ENCODE results near the gene REN. TPM values are rescaled to one million over a fixed set of nuclear protein-coding genes. Genes with fewer than 3 reads are reported as not detected.

REN gene
- total and polyA plus RNA-seq, 2 donors (not counting 3 experiments of a cell fraction or from before 2014, with no cell fraction given) = 0.11 TPM; not detected in 1

- peak; percentile 61 for DNase-seq (ENCODE audit: low read depth, low spot score)
- peak; percentile 47 for FAIRE-seq
- no peaks in the 10 kb centered on the region for H4K20me1 ChIP-seq (replicated peaks; ENCODE audit: control insufficient read depth, extremely low read depth, insufficient read depth, low read length)
- H3K4me1 ChIP-seq (ENCODE audit: control insufficient read depth, extremely low read depth, insufficient read depth, low read length) = peaks cover 5% of the 10 kb centered on the region
- CTCF ChIA-PET = interaction anchor here (0.8 to 3.8 kb wide), 16 partner anchors 11 to 281 kb away, joined by 3 to 29 read pairs (median 4); partner anchors contain the start of genes GOLT1A and SOX13
- dilution Hi-C loops (cut with MboI; ENCODE audit: extremely low pct_ligation_motif_present, low sequenced_read_pairs) (loop anchor here (25.0 kb wide), 1 partner anchor 186 kb away; no protein-coding TSS in a partner anchor), intact Hi-C loops (cut with micrococcal nuclease) (loop anchor here (1.0 to 2.0 kb wide), 2 partner anchors 21 to 290 kb away; partner anchors contain the start of gene SNRPE)
- no peak within 1 kb of the TSS for H3K27ac ChIP-seq (ENCODE audit: insufficient read depth, low read depth, low read length)
- POLR2A ChIA-PET = interaction anchor here (0.7 to 0.8 kb wide), 2 partner anchors 13 to 101 kb away, joined by 3 read pairs; no protein-coding TSS in a partner anchor
- peak within 1 kb of the TSS; percentile 20 to 78 (median 53) for H3K4me3 ChIP-seq (replicated peaks in 1 of 3; ENCODE audit: insufficient read depth in 1 of 3, low read depth in 1 of 3, low read length in 3 of 3)
- H3K79me2 ChIP-seq (ENCODE audit: control insufficient read depth, insufficient read depth, low read length) = no peaks in the 10 kb centered on the region
- H3K9me1 ChIP-seq (replicated peaks; ENCODE audit: control insufficient read depth, extremely low read depth, insufficient read depth, low read length) = no peaks in the 10 kb centered on the region
- no peaks in the 10 kb centered on the region for H3K27me3 ChIP-seq (ENCODE audit: control insufficient read depth in 2 of 2, insufficient read depth in 2 of 2, low read length in 2 of 2)
- peak within 1 kb of the TSS; percentile 85 for H2AFZ ChIP-seq (ENCODE audit: low read depth, low read length)
- no peaks in the 10 kb centered on the region for H3K9me3 ChIP-seq (replicated peaks; ENCODE audit: control insufficient read depth, insufficient read depth, low read length)
- BruUV-seq (replicated peaks) = no TSS peak
- peak within 1 kb of the TSS; percentile 69 for H3K9ac ChIP-seq (replicated peaks; ENCODE audit: extremely low read depth, insufficient read depth, low read length)
- peak within 1 kb of the TSS; percentile 39 for H3K4me2 ChIP-seq (ENCODE audit: insufficient read depth, low read length)
- TF ChIP-seq EZH2 (IDR thresholded peaks at IDR 0.05; ENCODE audit: borderline replicate concordance, low read depth, low read length, severe bottlenecking) (peak; percentile 43), POLR2A (IDR thresholded peaks at IDR 0.05; ENCODE audit: low read depth, low read length) (no peak), POLR2AphosphoS5 (IDR thresholded peaks at IDR 0.05; ENCODE audit: insufficient read depth, low read depth, low read length) (peak; percentile 49)
- no peaks in the 10 kb centered on the region for H3K36me3 ChIP-seq (ENCODE audit: control insufficient read depth in 2 of 2, extremely low read depth in 1 of 2, insufficient read depth in 2 of 2, low read length in 2 of 2)
These were observed 14.4 kb downstream of the REN start, which contains the start of gene ETNK2 for GRCh38 chr1:204151552-204152309. Gene ETNK2 (minus strand): TSS chr1:204152044. CDS start chr1:204151852, 192 bp downstream.

GRCh38 chr1:204150702-204151551 is 15.2 kb downstream of the REN start:
- Histone ChIP-seq H3K4me3 (replicated peaks in 1 of 3; ENCODE audit: insufficient read depth in 1 of 3, low read depth in 1 of 3, low read length in 3 of 3) (peak overlapping the region in 2 of 3 experiments; percentile 53 to 78), H3K79me2 (ENCODE audit: control insufficient read depth, insufficient read depth, low read length) (no peaks in the 10 kb centered on the region), H3K4me1 (ENCODE audit: control insufficient read depth, extremely low read depth, insufficient read depth, low read length) (peaks cover 5% of the 10 kb centered on the region), H4K20me1 (replicated peaks; ENCODE audit: control insufficient read depth, extremely low read depth, insufficient read depth, low read length) (no peaks in the 10 kb centered on the region), H3K27me3 (ENCODE audit: control insufficient read depth in 2 of 2, insufficient read depth in 2 of 2, low read length in 2 of 2) (no peaks in the 10 kb centered on the region), H3K9ac (replicated peaks; ENCODE audit: extremely low read depth, insufficient read depth, low read length) (peak overlapping the region; percentile 69), H3K9me3 (replicated peaks; ENCODE audit: control insufficient read depth, insufficient read depth, low read length) (no peaks in the 10 kb centered on the region), H3K27ac (ENCODE audit: insufficient read depth, low read depth, low read length) (no peak overlapping the region), H2AFZ (ENCODE audit: low read depth, low read length) (peak overlapping the region; percentile 81), H3K4me2 (ENCODE audit: insufficient read depth, low read length) (peak overlapping the region; percentile 39), H3K9me1 (replicated peaks; ENCODE audit: control insufficient read depth, extremely low read depth, insufficient read depth, low read length) (no peaks in the 10 kb centered on the region), H3K36me3 (ENCODE audit: control insufficient read depth in 2 of 2, extremely low read depth in 1 of 2, insufficient read depth in 2 of 2, low read length in 2 of 2) (no peaks in the 10 kb centered on the region)
- DNase-seq (ENCODE audit: low read depth, low spot score) = no peak
- CTCF ChIA-PET = interaction anchor here (1.1 to 3.8 kb wide), 13 partner anchors 12 to 280 kb away, joined by 3 to 29 read pairs (median 5); partner anchors contain the start of gene SOX13
- dilution Hi-C loops (cut with MboI; ENCODE audit: extremely low pct_ligation_motif_present, low sequenced_read_pairs) = loop anchor here (25.0 kb wide), 1 partner anchor 186 kb away; no protein-coding TSS in a partner anchor
- intact Hi-C loops (cut with micrococcal nuclease) = loop anchor here (2.0 kb wide), 1 partner anchor 20 kb away; no protein-coding TSS in a partner anchor
- peak; percentile 4 for FAIRE-seq
- POLR2A ChIA-PET = no interaction called here
- BruUV-seq (replicated peaks) = TSS peak; percentile 28
- TF ChIP-seq CTCF (IDR thresholded peaks at IDR 0.05; ENCODE audit: extremely low read depth in 1 of 2, insufficient read depth in 1 of 2, low read depth in 1 of 2, low read length in 2 of 2) (no peak), EZH2 (IDR thresholded peaks at IDR 0.05; ENCODE audit: borderline replicate concordance, low read depth, low read length, severe bottlenecking) (peak; percentile 37)

Measured in endothelial cell of umbilical vein (primary cell).